Measurements from ENCODE around the gene KRT32.

- TF ChIP-seq CTCF (conservative IDR thresholded peaks at IDR 0.05; ENCODE audit: low read depth, low read length) (no peak), EZH2 (IDR thresholded peaks at IDR 0.05; ENCODE audit: borderline replicate concordance, low read depth, low read length, poor library complexity, severe bottlenecking) (no peak)
These were observed 51.8 kb downstream of the KRT32 start for GRCh38 chr17:41415411-41415810.
